DMS 273 (cell line): ENCODE measurements around the gene PPP1R7.
"Not testable (repeated sequence)": the region's sequence is repeated elsewhere in the genome, so short reads cannot be mapped to it uniquely, and the experiment has no call there.

Source experiments
- DNase-seq: peaks from one replicate; lab custom pipeline; 2025; ENCODE audit not compliant: unreplicated experiment; lab: John Stamatoyannopoulos, UW

Gene PPP1R7

DNA sequence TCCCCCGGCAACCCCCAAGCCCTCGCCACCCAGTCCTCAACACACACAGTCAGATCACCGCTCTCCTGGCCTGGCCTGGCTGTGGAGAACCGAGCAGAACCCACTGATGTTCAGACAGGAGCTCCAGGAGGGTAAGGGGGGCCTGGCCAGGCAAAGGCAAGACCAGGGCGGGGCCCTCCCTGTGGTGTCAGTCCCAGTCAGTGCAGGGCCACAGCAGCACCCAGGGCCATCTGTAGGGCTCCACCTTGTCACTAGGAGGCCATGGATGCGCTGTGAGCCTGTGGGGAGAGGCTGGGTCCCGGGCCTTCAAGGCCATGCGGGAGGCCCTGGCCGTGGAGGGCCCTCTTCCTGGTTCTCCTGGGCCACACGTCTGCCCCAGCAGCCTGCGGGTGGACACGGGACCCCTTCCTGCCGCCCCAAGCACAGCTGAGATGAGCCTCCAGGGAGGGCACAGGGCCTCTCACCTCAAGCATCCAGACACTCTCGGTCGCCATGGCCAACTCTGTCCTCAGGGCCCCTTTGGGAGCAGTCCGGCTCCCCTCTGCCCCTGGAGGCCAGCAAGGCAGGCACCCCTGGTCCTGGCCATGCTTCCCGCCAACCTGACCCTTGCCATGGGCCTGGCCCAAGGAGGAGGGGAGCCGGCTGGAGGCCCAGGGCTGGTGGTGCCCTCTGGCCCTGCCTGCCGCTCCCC, 40.2 kb downstream of the PPP1R7 start:
- no peak for DNase-seq

DNA sequence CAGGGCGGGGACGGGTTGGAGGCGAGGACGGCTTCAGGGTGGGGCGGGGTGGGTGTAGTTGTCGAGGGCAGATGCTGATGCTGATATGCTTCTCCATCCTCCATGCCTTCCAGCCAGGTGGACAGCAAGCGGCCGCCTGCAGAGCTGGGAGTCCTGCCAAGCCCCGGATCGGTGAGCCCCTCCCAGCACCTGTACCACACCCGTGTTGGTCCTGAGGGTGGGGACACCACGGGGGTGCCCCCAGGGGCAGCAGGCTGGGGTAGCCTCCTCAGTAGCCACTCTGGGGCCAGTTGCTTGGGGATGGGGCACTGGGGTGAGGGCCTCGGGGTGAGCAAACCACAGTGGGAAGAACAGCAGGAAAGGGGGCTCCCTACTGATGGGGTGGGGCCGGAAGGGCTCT, 40.8 kb downstream of the PPP1R7 start:
- DNase-seq, result no peak

DNA sequence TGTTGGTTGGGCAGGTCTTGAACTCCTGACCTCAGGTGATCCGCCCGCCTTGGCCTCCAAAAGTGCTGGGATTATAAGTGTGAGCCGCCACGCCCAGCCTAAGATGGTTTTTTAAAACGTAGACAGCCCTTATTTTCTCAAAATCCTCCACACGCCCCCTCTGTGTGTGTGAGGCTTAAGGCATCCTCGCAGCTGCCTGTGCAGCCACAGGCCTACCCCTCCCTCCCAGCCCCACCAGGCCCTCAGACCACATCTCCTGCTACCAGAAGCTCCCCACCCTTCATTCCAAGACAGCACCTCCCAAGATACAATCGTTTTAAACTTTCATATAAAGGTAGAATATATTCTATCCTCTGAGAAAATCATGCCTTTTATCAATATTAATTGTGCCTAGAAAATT, 43.0 kb downstream of the PPP1R7 start:
- DNase-seq, result no peak

DNA sequence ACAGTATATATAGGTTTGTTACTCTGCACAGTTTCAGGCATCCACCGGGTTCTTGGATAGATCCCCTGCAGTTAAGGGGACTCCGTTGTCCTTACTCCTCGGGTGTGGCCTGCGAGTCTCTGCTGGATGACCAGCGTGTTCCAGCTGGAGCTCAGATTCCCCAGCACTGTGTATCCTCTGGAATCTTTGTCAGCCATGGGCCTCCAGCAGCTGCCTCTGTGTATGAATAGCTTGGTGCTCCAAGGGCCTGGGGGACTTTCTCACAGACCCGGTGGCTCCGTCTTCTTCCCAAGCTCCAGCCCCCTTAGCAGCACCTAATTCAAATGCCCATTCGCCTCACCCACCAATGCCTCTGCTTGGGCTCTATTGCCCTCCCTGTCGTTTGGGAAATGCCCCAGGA, 44.5 kb downstream of the PPP1R7 start:
- DNase-seq, result no peak

DNA sequence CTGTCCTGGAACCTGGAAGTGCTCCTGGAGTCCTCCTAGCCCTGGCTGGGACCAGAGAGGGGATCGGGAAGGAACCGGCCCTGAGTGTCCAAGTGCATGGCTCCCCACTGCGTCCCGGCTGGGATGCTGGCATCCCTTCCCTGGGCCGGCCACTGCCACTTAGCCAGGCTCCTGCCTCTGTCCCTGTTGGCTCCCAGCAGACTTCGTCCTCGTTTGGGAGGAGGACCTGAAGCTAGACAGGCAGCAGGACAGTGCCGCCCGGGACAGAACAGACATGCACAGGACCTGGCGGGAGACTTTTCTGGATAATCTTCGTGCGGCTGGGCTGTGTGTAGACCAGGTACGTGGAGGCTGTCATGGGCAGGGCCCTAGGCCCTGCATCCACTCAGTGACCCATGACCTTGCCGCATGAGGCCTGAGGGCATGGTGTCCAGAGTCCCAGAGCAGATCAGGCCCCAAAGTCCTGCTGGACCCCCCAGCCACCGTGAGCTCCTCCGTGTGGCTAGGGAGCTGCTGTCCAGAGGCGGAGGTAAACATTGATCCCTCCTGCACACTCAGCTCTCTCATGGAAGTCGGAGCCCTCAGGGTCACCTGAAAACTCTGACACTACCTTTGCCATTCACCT, 45.4 kb downstream of the PPP1R7 start:
- DNase-seq, result no peak

DNA sequence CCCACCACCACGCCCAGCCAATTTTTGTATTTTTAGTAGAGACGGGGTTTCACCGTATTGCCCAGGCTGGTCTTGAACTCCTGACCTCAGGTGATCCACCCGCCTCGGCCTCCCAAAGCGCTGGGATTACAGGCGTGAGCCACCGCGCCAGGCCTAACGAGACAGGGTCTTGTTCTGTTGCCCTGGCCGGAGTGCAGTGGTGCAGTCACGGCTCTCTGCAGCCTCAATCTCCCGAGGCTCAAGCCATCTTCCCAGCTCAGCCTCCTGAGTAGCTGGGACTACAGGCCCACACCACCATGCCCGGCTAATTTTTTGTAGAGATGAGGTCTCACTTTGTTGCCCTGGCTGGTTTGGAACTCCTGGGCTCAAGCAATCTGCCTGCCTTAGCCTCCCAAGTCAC, 47.0 kb downstream of the PPP1R7 start:
- DNase-seq, result not testable (repeated sequence)

DNA sequence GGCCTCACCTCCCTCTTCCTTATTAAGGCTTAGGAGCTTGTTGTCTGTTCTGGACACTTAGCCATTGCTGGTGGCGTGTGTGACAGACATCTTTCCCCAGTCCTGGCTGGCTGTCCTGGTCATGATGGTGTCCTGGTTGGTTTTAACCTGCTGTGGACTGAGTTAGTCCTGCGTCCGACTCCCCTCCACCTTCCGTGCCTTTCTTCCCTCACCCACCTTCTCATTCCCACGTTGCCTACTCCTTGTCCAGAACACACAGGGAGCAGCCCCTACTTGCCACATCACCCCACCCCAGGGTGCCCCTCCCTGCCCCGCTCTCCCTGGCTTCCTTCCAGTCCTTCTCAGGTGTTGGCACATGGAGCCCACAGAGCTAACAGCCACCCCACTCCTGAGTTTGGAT, 47.7 kb downstream of the PPP1R7 start:
- no peak for DNase-seq

DNA sequence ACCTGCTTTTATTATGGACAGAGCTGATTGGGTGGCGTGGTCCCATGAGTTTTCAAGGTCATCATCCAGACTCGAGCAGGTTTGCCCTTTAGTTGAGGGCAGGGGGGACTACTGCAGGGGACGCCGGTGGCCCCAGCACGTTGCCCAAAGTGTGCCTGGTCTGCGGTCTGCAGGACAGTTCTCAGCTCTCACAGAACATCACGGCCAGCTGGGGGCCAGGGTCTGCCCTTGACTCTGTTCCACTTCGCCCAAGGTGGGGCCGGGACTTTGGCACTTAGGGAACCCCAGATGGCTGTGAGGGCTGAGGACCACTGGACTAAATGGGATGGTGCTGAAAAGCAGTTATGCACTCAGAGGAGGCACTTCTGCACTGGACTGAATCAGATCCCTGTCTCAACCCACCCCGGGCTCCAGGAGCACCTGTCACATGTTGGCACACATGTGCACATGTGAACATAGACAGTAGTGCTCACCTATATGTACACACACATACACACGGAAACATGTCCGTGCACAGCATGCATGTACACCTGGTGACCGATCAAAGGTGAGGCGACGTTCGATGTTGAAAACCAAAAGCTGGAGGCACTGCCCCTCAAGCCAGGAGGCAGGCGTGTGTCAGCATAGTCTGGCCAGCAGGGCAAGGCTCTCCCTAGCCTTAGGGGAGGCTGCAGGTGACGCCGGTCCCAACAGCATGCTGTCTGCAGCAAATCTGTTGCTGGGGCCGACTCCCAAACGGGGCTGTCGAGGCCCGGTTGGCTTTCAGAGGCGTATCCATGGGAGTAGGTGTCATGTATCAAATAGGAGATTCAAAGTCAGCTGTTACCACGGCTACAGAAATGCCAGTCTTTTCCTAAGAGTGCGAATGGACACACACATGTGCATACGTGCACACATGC, 48.4 kb downstream of the PPP1R7 start:
- DNase-seq, result no peak

DNA sequence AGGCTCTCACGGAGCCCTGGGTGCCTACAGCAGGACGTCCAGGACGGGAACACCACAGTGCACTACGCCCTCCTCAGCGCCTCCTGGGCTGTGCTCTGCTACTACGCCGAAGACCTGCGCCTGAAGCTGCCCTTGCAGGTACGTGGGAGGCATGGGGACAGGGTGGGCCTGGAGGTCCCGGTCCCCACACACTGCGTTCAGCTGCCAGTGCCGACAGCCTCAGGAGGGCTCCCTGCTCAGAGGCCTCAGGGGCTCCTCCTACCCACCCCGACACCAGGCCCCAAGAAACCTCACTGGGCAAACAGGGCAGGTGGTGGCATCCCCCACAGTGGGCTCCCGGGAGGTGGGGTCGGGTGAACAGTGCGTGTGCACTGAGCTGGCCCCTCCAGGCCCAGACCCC, 49.0 kb downstream of the PPP1R7 start:
- no peak for DNase-seq

DNA sequence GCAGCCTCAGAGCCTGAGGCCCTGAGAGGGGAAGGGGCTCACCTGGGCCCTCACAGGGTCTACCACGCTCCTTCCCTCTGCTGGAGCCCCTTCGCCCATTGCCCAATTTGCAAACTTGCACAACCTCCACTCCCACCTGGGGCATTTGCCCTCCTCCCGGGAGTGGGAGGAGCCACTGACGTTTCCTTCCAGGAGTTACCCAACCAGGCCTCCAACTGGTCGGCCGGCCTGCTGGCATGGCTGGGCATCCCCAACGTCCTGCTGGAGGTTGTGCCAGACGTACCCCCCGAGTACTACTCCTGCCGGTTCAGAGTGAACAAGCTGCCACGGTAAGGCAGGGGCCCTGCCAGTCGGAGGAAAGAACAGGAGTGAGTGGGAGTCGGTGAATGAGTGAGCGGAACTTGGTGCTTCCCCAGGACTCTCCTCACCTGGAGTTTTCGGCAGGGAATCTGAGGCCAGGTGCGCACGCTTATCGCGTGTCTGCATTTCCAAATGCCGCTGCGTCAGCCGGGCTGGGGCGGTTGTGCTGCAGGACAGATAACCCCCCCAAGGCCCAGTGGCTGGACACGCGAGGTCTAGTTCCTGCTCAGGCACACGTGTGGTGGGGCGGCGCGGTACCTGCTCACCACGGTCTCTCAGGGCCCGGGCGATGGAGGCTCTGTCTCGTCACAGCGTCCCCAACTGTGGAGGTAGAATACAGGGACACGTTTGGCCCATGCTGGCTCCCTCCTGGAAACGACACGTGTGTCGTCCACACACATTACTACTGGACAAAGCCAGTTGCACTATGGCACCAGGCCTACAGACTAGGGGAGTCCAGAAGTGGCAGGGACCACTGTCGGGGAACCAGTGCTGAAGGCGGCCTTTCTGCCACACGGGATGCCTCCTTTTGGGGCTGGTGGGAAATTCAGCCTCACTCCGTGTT, 49.9 kb downstream of the PPP1R7 start:
- no peak for DNase-seq

DNA sequence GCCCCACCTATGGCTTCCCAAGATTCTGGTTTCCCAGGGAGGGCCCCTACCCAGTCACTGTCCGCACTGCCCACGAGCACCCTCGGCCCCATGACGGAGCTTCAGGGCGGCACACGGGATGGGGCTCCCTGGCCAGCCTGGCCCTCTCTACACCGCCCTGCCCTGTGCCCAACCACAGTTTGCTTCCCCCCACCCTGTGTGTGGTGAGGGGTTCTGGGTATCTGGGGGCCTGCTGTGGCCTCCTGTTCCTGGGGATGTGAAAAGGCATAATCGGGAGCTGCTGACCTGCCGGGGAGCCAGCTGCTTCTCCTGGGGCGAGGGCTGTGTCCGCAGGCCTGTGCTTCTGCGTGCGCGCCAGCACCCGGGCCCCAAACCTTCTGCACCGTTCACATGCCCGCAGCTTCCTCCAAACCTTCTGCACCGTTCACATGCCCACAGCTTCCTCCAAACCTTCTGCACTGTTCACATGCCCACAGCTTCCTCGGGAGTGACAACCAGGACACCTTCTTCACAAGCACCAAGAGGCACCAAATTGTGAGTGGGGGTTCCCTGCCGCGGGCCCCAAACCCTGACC, 50.6 kb downstream of the PPP1R7 start:
- DNase-seq, result no peak

DNA sequence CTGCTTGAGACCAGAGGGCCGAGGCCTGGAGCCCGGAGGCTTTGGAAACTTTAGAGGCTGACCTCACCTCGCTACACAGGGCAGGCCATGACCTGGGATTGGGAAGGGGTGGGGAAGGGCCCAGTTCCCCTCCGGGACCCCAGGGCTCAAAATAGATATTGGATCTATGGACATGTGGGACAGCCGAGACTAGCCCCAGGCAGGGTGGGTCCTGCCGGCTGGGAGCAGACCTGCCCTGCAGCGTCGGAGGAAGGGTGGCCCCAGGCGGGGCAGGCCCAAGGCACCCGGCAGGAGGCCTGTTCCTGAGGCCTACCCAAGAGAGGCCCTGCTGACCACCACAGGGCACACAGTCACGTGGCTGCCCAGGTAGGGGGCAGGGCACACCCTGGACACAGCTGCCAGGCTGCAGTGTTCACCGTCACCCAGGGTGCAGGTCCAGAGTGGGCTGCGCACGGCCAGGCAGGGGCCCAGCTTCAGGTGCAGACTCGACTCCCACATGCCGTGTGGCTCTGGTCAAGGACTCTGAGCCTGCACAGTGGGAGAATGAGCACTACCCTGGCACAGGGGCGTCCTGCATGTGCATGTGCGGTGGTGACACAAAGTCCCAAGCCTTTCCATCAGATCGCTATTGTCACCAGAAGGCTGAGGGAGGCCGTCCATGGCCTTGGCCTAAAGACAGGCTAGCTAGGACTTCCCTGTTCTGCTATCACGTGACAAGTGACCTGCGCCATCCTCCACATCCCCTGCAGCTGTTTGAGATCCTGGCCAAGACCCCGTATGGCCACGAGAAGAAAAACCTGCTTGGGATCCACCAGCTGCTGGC, 51.4 kb downstream of the PPP1R7 start:
- DNase-seq, result no peak

DNA sequence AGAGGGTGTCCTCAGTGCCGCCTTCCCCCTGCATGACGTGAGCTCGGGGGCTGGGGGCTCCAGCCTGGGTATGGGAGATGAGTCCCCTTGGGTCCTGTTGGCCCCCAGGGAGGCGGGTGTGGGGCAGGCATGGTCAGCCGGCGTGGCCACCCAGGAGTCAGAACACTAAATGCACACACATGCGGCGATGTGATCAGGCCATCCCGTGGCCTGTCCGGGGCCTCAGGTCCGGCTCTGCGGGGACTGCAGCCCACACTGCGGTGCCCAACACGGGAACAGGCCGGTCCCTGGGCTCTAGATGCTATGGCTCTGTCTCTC, 52.0 kb downstream of the PPP1R7 start:
- no peak for DNase-seq

DNA sequence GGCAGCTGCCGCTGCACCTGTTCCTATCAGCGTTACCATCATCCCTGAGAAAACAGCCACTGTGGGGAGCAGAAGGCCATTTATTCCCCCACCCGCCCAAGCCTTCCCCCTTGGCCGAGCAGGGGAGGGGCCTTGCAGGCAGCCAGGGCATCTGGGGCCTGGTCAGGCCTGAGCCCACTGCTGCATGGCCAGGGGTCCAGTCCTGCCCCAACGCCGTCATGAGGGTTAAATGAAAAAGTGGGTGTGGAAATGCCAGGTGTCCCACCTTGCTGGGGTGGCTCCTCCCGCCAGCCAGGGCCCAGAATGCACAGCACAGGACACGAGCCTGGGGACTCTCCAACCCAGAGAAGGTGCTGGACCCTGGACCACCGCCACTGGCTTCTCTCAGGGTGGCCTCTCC, 52.4 kb downstream of the PPP1R7 start:
- no peak for DNase-seq

DNA sequence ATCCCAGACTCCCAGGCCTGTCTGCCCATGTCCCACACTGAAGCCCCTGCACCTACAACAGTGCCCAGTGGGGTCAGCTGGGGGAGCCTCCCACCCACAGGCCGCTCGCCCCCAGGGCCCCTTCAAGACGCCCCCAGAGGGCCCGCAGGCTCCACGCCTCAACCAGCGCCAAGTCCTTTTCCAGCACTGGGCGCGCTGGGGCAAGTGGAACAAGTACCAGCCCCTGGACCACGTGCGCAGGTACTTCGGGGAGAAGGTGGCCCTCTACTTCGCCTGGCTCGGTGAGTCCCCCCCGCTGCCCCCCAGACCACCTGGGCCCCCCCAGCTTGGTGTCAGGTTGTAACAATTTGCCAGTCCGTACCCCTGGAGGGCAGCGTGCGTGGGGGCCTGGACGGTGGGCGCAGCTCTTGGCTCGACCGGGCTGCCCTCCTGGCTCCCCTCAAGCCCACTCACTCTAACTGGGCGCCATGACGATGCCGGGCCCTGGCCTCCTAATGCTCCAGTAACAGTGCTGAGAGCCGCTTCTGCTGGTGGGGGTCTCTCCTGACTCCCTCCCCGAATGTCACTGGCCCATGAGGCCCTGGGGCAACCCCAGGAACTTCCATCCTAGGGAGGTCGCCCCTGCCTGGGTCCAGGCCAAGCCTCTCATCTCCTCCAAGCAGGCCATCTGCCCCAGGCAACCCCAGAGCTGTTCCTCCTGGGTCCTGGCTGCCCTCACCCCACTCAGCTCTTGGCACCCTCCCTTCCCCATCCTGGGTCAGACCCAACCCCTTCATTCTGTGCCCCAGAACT, 53.1 kb downstream of the PPP1R7 start:
- no peak for DNase-seq

DNA sequence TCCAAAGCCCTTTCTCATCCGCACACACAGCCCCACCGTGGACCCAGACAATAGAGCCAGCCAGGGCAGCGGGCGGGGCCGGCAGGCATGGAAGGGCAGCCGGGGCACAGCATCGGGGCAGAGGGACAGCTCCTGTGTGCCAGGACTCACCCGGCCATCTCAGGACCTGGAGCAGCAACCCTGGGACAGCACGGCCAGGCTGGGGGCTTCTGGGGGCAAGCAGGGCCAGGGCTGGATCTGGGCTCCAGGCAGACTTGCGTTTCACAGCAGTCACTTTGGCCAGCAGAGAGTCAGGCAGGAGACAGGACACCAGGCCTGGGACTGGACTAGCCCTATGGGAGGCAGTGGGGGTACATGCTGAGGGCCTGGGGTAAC, 53.7 kb downstream of the PPP1R7 start:
- DNase-seq, result no peak

DNA sequence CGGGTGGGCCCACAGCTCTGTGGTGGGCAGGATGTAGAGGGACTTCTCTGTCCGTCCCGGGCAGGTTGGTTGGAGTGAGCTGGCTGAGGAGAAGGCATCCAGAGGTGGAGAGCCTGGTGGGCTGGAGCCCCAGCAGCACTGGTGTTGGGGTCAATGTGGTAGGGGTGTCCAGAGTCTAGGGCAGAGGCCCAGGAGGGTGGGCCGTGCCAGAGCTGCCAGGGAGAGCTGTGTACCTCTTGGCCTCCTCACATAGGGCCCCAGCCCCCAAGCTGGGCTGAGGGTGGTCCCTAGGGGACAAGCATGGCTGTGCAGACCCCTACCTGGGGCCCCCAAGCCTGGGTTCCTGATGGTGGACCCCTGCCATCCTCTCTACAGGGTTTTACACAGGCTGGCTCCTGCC, 54.2 kb downstream of the PPP1R7 start:
- no peak for DNase-seq

DNA sequence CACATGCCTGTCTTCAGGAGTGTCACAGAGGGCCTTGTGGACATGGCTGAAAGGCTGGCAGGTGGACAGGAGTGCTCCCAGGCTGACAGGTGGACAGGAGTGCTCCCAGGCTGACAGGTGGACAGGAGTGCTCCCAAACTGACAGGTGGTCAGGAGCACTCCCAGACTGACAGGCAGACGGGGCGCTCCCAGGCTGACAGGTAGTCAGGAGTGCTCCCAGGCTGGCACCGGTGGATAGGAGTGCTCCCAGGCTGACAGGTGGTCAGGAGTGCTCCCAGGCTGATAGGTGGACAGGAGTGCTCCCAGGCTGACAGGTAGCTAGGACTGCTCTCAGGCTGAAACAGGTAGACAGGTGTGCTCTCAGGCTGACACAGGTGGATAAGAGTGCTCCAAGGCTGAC, 54.8 kb downstream of the PPP1R7 start:
- no peak for DNase-seq

DNA sequence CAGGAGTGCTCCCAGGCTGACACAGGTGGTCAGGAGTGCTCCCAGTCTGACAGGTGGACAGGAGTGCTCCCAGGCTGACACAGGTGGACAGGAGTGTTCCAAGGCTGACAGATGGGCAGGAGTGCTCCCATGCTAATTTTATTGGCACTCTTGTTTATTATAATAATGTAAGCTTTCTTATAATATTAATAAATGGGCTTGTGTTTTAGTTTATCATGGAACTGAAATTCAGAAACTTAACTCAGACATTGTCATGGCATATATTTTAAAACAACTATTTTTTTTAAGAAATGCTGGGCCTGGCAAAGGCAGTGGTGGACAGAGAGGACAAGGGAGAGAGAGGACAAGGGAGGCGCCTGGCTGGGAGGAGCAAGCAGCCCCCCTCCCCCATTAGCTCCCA, 56.9 kb downstream of the PPP1R7 start:
- no peak for DNase-seq
